H9 (cell line): ENCODE data around the gene LTK. TPM values are rescaled to one million over a fixed set of nuclear protein-coding genes. Genes with fewer than 3 reads are reported as not detected.

Experiments
- DNase-seq: peaks from one replicate; pipeline ENCODE4 v3.0.0-alpha.2; 2017
- H2AFZ ChIP-seq: one replicate; pipeline ENCODE4 v1.6.1; 2013; ENCODE audit warnings: mild to moderate bottlenecking, low read length, control low read depth, moderate library complexity
- H2AK5ac ChIP-seq: 2 replicates; pipeline ENCODE4 v1.6.1; 2013; ENCODE audit warnings: low read length, control low read depth, mixed read lengths; ENCODE audit not compliant: insufficient read length
- H2BK120ac ChIP-seq: one replicate; pipeline ENCODE4 v1.6.1; 2013; ENCODE audit warnings: low read depth, mild to moderate bottlenecking, low read length, control low read depth, inconsistent platforms; ENCODE audit not compliant: poor library complexity, severe bottlenecking
- H2BK12ac ChIP-seq: 2 replicates; pipeline ENCODE4 v1.6.1; 2013; ENCODE audit warnings: low read length, control low read depth, mixed read lengths, low read depth; ENCODE audit not compliant: insufficient read length
- H2BK15ac ChIP-seq: 2 replicates; pipeline ENCODE4 v1.6.1; 2013; ENCODE audit warnings: low read depth, low read length, control low read depth
- H2BK20ac ChIP-seq: one replicate; pipeline ENCODE4 v1.6.1; 2013; ENCODE audit warnings: low read depth, mild to moderate bottlenecking, low read length, control low read depth, inconsistent platforms; ENCODE audit not compliant: poor library complexity, severe bottlenecking
- H2BK5ac ChIP-seq: 2 replicates; pipeline ENCODE4 v1.6.1; 2013; ENCODE audit warnings: low read length, control low read depth, mixed read lengths; ENCODE audit not compliant: insufficient read length
- H3K14ac ChIP-seq: 2 replicates; pipeline ENCODE4 v1.6.1; 2013; ENCODE audit warnings: low read length, control low read depth; ENCODE audit not compliant: insufficient read depth
- H3K18ac ChIP-seq: 2 replicates; pipeline ENCODE4 v1.6.1; 2013; ENCODE audit warnings: low read depth, mild to moderate bottlenecking, mixed read lengths, low read length, control low read depth; ENCODE audit not compliant: insufficient read length
- H3K23ac ChIP-seq: 2 replicates; pipeline ENCODE4 v1.6.1; 2013; ENCODE audit warnings: low read length, control low read depth, mixed read lengths, low read depth; ENCODE audit not compliant: insufficient read length
- H3K23me2 ChIP-seq: 2 replicates; pipeline ENCODE4 v1.6.1; 2013; ENCODE audit warnings: low read depth, mild to moderate bottlenecking, mixed read lengths, low read length, control low read depth; ENCODE audit not compliant: insufficient read length, poor library complexity, severe bottlenecking
- H3K27ac ChIP-seq: 2 replicates; pipeline ENCODE4 v1.5.1; 2013; ENCODE audit warnings: low read length, control low read depth, mixed read lengths, low read depth; ENCODE audit not compliant: insufficient read length
- H3K27me3 ChIP-seq: 2 replicates; pipeline ENCODE4 v1.6.1; 2013; ENCODE audit warnings: low read length, control low read depth, inconsistent platforms; ENCODE audit not compliant: insufficient read depth
- H3K4ac ChIP-seq: 2 replicates; pipeline ENCODE4 v1.6.1; 2013; ENCODE audit warnings: low read depth, mild to moderate bottlenecking, control low read depth, inconsistent platforms, low read length, moderate library complexity
- H3K4me1 ChIP-seq: 2 replicates; pipeline ENCODE4 v1.6.1; 2013; ENCODE audit warnings: low read length, control low read depth, inconsistent platforms; ENCODE audit not compliant: insufficient read depth
- H3K4me2 ChIP-seq: 2 replicates; pipeline ENCODE4 v1.6.1; 2013; ENCODE audit warnings: low read length, control low read depth, mixed read lengths; ENCODE audit not compliant: insufficient read length, insufficient read depth
- H3K56ac ChIP-seq: 2 replicates; pipeline ENCODE4 v1.6.1; 2013; ENCODE audit warnings: low read depth, mild to moderate bottlenecking, mixed read lengths, low read length, control low read depth; ENCODE audit not compliant: insufficient read length
- H3K79me1 ChIP-seq: 2 replicates; pipeline ENCODE4 v1.6.1; 2013; ENCODE audit warnings: low read depth, mild to moderate bottlenecking, moderate library complexity, low read length, control low read depth, inconsistent platforms; ENCODE audit not compliant: insufficient read depth, poor library complexity, severe bottlenecking
- H3K79me2 ChIP-seq: 2 replicates; pipeline ENCODE4 v1.6.1; 2013; ENCODE audit warnings: low read length, control low read depth, inconsistent platforms; ENCODE audit not compliant: insufficient read depth
- H3K9ac ChIP-seq: 2 replicates; pipeline ENCODE4 v1.6.1; 2013; ENCODE audit warnings: low read length, control low read depth, mixed read lengths; ENCODE audit not compliant: insufficient read length; ENCODE audit errors: extremely low read depth
- H3K9me3 ChIP-seq: one replicate; pipeline ENCODE4 v1.6.1; 2013; ENCODE audit warnings: low read depth, low read length, inconsistent platforms; ENCODE audit not compliant: control insufficient read depth
- H3T11ph ChIP-seq: one replicate; pipeline ENCODE4 v1.6.1; 2013; ENCODE audit warnings: mild to moderate bottlenecking, low read length, control low read depth, inconsistent platforms
- H4K20me1 ChIP-seq: one replicate; pipeline ENCODE4 v1.6.1; 2013; ENCODE audit not compliant: control insufficient read depth, insufficient read length, insufficient read depth
- H4K5ac ChIP-seq: 2 replicates; pipeline ENCODE4 v1.6.1; 2013; ENCODE audit warnings: low read depth, mild to moderate bottlenecking, mixed read lengths, low read length, control low read depth; ENCODE audit not compliant: insufficient read length
- H4K8ac ChIP-seq: replicated peaks from 2 replicates; pipeline ENCODE4 v1.6.1; 2013; ENCODE audit warnings: low read length, control low read depth, mixed read lengths, low read depth; ENCODE audit not compliant: insufficient read length
- H4K91ac ChIP-seq: 2 replicates; pipeline ENCODE4 v1.6.1; 2013; ENCODE audit warnings: low read depth, mild to moderate bottlenecking, moderate library complexity, mixed read lengths, low read length, control low read depth; ENCODE audit not compliant: insufficient read length
- H3K27ac Mint-ChIP-seq, 3 experiments: 2 replicates in 2 of 3; 3 replicates in 1 of 3; pipeline ENCODE4 v1.8.0; 2020 to 2021; ENCODE audit warnings: mixed read lengths in 3 of 3, mild to moderate bottlenecking in 1 of 3, moderate library complexity in 1 of 3
- H3K27me3 Mint-ChIP-seq: 2 replicates; pipeline ENCODE4 v1.8.0; 2021; ENCODE audit warnings: low read depth, mild to moderate bottlenecking, moderate library complexity, mixed read lengths
- H3K36me3 Mint-ChIP-seq, 3 experiments: 2 replicates in 2 of 3; 3 replicates in 1 of 3; pipeline ENCODE4 v1.8.0; 2020 to 2021; ENCODE audit warnings: low read depth in 3 of 3, mixed read lengths in 3 of 3; ENCODE audit not compliant: insufficient read depth in 1 of 3
- H3K4me1 Mint-ChIP-seq, 2 experiments: 2 replicates each; pipeline ENCODE4 v1.8.0; 2020; ENCODE audit warnings: mixed read lengths in 2 of 2
- H3K4me3 Mint-ChIP-seq, 2 experiments: 2 replicates in 1 of 2; 3 replicates in 1 of 2; pipeline ENCODE4 v1.8.0; 2020 to 2021; ENCODE audit warnings: mild to moderate bottlenecking in 2 of 2, mixed read lengths in 2 of 2, moderate library complexity in 1 of 2
- H3K9me3 Mint-ChIP-seq, 2 experiments: 2 replicates in 1 of 2; 3 replicates in 1 of 2; pipeline ENCODE4 v1.8.0; 2020; ENCODE audit warnings: mild to moderate bottlenecking in 2 of 2, mixed read lengths in 2 of 2, moderate library complexity in 1 of 2
- CTCF ChIP-seq: fragments of 200-600 bp; sonication (generic); conservative IDR thresholded peaks from 3 replicates; pipeline ENCODE4 v1.8.0; 2021; ENCODE audit warnings: antibody characterized with exemption, mild to moderate bottlenecking
- WGBS: extraction: QIAGEN DNeasy Blood & Tissue Kit; methylation state at CpG from one replicate; pipeline ENCODE4 v1.1.7; 2013; ENCODE audit warnings: missing lambda C conversion rate, low lambda C conversion rate, mixed read lengths; ENCODE audit not compliant: insufficient read length; ENCODE audit errors: extremely low coverage; 5-methylcytosine and 5-hydroxymethylcytosine counted together
- total RNA-seq: library from RNA; stranded (reverse); gene quantifications from 2 replicates; pipeline ENCODE4 v1.2.1, GENCODE V29; 2021

Gene LTK
- total RNA-seq, 1 experiment from 2014 or later, result 0.31 TPM

- Mint-ChIP-seq H3K27ac (no peak overlapping the region), H3K27me3 (no peaks in the 10 kb centered on the region; the same call in 1 of the 2 replicates), H3K9me3 (no peaks in the 10 kb centered on the region; a peak in 1 of 5 replicates), H3K36me3 (peaks cover 19 to 56% (median 53%) of the 10 kb centered on the region in 3 experiments; a peak in 6 of 7 replicates), H3K4me3 (no peak overlapping the region), H3K4me1 (no peaks in the 10 kb centered on the region)
- H2BK12ac ChIP-seq, result no peak overlapping the region
- no peak overlapping the region for H2AFZ ChIP-seq
- no peak overlapping the region for H3K4me2 ChIP-seq
- no peaks in the 10 kb centered on the region for H3K9me3 ChIP-seq
- H2AK5ac ChIP-seq, result no peak overlapping the region
- H3K79me2 ChIP-seq, result no peaks in the 10 kb centered on the region
- H3K79me1 ChIP-seq, result no peaks in the 10 kb centered on the region
- WGBS, result no CpG with 5 or more reads among the region's 17 CpGs
- no peak overlapping the region for H4K8ac ChIP-seq
- no peaks in the 10 kb centered on the region for H3K23me2 ChIP-seq
- H3K27me3 ChIP-seq, result no peaks in the 10 kb centered on the region
- no peak overlapping the region for H3K23ac ChIP-seq
- H3K14ac ChIP-seq, result no peak overlapping the region
- H3K9ac ChIP-seq, result no peak overlapping the region
- H4K20me1 ChIP-seq, result no peaks in the 10 kb centered on the region
- no peak overlapping the region for H3K18ac ChIP-seq
- no peak overlapping the region for H3T11ph ChIP-seq
- no peak overlapping the region for H4K5ac ChIP-seq
- no peaks in the 10 kb centered on the region for H3K4me1 ChIP-seq
- H2BK120ac ChIP-seq, result no peak overlapping the region
- H3K4ac ChIP-seq, result no peak overlapping the region
- no peak overlapping the region for H3K27ac ChIP-seq
- no peak overlapping the region for H3K56ac ChIP-seq
- no peak overlapping the region for H4K91ac ChIP-seq
- H2BK5ac ChIP-seq, result no peak overlapping the region
- TF ChIP-seq CTCF, result no peak
- no peak overlapping the region for H2BK15ac ChIP-seq
- H2BK20ac ChIP-seq, result no peak overlapping the region
- no peak for DNase-seq
Observed at GRCh38 chr15:41520636-41521035, 7.0 kb upstream of the LTK start.
